ENCODE measurements around the gene DNAJB14. TPM values are rescaled to one million over a fixed set of nuclear protein-coding genes. Genes with fewer than 3 reads are reported as not detected.

The DNAJB14 gene
- total RNA-seq, 1 experiment from 2014 or later: 41.5 TPM

- ATAC-seq (no peak), DNase-seq (ENCODE audit: low read depth, low spot score) (no peak)
- POLR2A ChIA-PET: no interaction called here
- Histone ChIP-seq H3K27ac (ENCODE audit: low read length) (no peak overlapping the region), H3K36me3 (ENCODE audit: control insufficient read depth, insufficient read depth, low read length) (no peaks in the 10 kb centered on the region), H3K4me1 (ENCODE audit: control insufficient read depth, insufficient read depth, low read length) (no peaks in the 10 kb centered on the region), H3K27me3 (ENCODE audit: control insufficient read depth, insufficient read depth, low read length) (no peaks in the 10 kb centered on the region; the same call in 1 of the 2 replicates), H3K4me3 (ENCODE audit: low read depth in 2 of 2, low read length in 2 of 2) (no peak overlapping the region), H3K9me3 (ENCODE audit: control insufficient read depth, insufficient read depth, low read depth, low read length) (no peaks in the 10 kb centered on the region)
- TF ChIP-seq TCF7L2 (IDR thresholded peaks at IDR 0.05; ENCODE audit: low read depth, low read length): no peak
- no peak for TF ChIP-seq POLR2AphosphoS5 (IDR thresholded peaks at IDR 0.05; ENCODE audit: low read depth, low read length)
- TF ChIP-seq, protein P1, sequence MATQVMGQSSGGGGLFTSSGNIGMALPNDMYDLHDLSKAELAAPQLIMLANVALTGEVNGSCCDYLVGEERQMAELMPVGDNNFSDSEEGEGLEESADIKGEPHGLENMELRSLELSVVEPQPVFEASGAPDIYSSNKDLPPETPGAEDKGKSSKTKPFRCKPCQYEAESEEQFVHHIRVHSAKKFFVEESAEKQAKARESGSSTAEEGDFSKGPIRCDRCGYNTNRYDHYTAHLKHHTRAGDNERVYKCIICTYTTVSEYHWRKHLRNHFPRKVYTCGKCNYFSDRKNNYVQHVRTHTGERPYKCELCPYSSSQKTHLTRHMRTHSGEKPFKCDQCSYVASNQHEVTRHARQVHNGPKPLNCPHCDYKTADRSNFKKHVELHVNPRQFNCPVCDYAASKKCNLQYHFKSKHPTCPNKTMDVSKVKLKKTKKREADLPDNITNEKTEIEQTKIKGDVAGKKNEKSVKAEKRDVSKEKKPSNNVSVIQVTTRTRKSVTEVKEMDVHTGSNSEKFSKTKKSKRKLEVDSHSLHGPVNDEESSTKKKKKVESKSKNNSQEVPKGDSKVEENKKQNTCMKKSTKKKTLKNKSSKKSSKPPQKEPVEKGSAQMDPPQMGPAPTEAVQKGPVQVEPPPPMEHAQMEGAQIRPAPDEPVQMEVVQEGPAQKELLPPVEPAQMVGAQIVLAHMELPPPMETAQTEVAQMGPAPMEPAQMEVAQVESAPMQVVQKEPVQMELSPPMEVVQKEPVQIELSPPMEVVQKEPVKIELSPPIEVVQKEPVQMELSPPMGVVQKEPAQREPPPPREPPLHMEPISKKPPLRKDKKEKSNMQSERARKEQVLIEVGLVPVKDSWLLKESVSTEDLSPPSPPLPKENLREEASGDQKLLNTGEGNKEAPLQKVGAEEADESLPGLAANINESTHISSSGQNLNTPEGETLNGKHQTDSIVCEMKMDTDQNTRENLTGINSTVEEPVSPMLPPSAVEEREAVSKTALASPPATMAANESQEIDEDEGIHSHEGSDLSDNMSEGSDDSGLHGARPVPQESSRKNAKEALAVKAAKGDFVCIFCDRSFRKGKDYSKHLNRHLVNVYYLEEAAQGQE (IDR thresholded peaks at IDR 0.05; ENCODE audit: insufficient read depth in 1 of 2, low read depth in 2 of 2, low read length in 1 of 2): no peak
- no peak for TF ChIP-seq SIN3A (IDR thresholded peaks at IDR 0.05; ENCODE audit: borderline replicate concordance, insufficient read depth, low read depth, low read length)
- TF ChIP-seq CTCF (IDR thresholded peaks at IDR 0.05): no peak
- CTCF ChIA-PET: no interaction called here
- BruUV-seq (replicated peaks): no TSS peak
- intact Hi-C loops (cut with micrococcal nuclease; ENCODE audit: unreplicated experiment): loop anchor here (2.0 kb wide), 1 partner anchor 14 kb away; no protein-coding TSS in a partner anchor
- in situ Hi-C loops (cut with HindIII; ENCODE audit: low pct_unique_long_range_greater_than_20kb, low sequenced_read_pairs): no loop called here
Measured at GRCh38 chr4:99853190-99853589, 93.2 kb downstream of the DNAJB14 start.

- Histone ChIP-seq H3K4me1 (ENCODE audit: control insufficient read depth, insufficient read depth, low read length) (no peaks in the 10 kb centered on the region), H3K4me3 (ENCODE audit: low read depth in 2 of 2, low read length in 2 of 2) (no peak overlapping the region), H3K36me3 (ENCODE audit: control insufficient read depth, insufficient read depth, low read length) (no peaks in the 10 kb centered on the region), H3K27ac (ENCODE audit: low read length) (no peak overlapping the region), H3K27me3 (ENCODE audit: control insufficient read depth, insufficient read depth, low read length) (no peaks in the 10 kb centered on the region), H3K9me3 (ENCODE audit: control insufficient read depth, insufficient read depth, low read depth, low read length) (no peaks in the 10 kb centered on the region)
- POLR2A ChIA-PET: no interaction called here
- CTCF ChIA-PET: no interaction called here
- in situ Hi-C loops (cut with HindIII; ENCODE audit: low pct_unique_long_range_greater_than_20kb, low sequenced_read_pairs) (no loop called here), intact Hi-C loops (cut with micrococcal nuclease; ENCODE audit: unreplicated experiment) (loop anchor here (2.0 kb wide), 1 partner anchor 13 kb away; no protein-coding TSS in a partner anchor)
- TF ChIP-seq POLR2AphosphoS5 (IDR thresholded peaks at IDR 0.05; ENCODE audit: low read depth, low read length): no peak
- TF ChIP-seq TCF7L2 (IDR thresholded peaks at IDR 0.05; ENCODE audit: low read depth, low read length): no peak
- TF ChIP-seq, protein P1 (IDR thresholded peaks at IDR 0.05; ENCODE audit: insufficient read depth in 1 of 2, low read depth in 2 of 2, low read length in 1 of 2): no peak
- no peak for TF ChIP-seq CTCF (IDR thresholded peaks at IDR 0.05)
- TF ChIP-seq SIN3A (IDR thresholded peaks at IDR 0.05; ENCODE audit: borderline replicate concordance, insufficient read depth, low read depth, low read length): no peak
- BruUV-seq (replicated peaks): no TSS peak
- no peak for DNase-seq (ENCODE audit: low read depth, low spot score)
- ATAC-seq: no peak
Measured at GRCh38 chr4:99852199-99852749, 94.1 kb downstream of the DNAJB14 start.

Measured in Panc1 (cell line).